GM13977 (cell line): ENCODE measurements around the gene SHROOM3.

Source experiments
- DNase-seq: peaks from one replicate; pipeline ENCODE4 v3.0.0; 2012; ENCODE audit warnings: low spot score
- CTCF ChIP-seq: IDR thresholded peaks from 2 replicates; pipeline ENCODE4 v1.5.1; 2012; ENCODE audit warnings: mild to moderate bottlenecking, control low read depth; ENCODE audit not compliant: insufficient read depth; ENCODE audit errors: extremely low read depth, missing control alignments
- in situ Hi-C: fragments of 300-500 bp; cut with MboI; formaldehyde crosslinking; loops from one replicate; pipeline ENCODE4 v1.12.0; 2022; ENCODE audit warnings: low sequenced_read_pairs, low pct_unique_long_range_greater_than_20kb, mixed read lengths, inconsistent platforms; ENCODE audit not compliant: unreplicated experiment

The SHROOM3 gene

GRCh38 chr4:76582817-76583087 is 147.7 kb downstream of the SHROOM3 start:
- in situ Hi-C loops: no loop called here
- TF ChIP-seq CTCF: no peak
- DNase-seq: no peak

GRCh38 chr4:76584241-76585152 is 149.5 kb downstream of the SHROOM3 start:
- in situ Hi-C loops: no loop called here
- no peak for DNase-seq

GRCh38 chr4:76585272-76585671 is 150.2 kb downstream of the SHROOM3 start:
- no peak for TF ChIP-seq CTCF
- DNase-seq: no peak
- in situ Hi-C loops: no loop called here

More at GRCh38 chr4:76584241-76585152, 149.5 kb downstream of the SHROOM3 start:
- TF ChIP-seq CTCF: no peak

GRCh38 chr4:76585897-76586360 is 150.9 kb downstream of the SHROOM3 start:
- DNase-seq: peak; percentile 73
- no peak for TF ChIP-seq CTCF
- in situ Hi-C loops: no loop called here

GRCh38 chr4:76588274-76588673 is 153.2 kb downstream of the SHROOM3 start:
- no peak for DNase-seq
- in situ Hi-C loops: no loop called here
- no peak for TF ChIP-seq CTCF

- no peak for DNase-seq
- TF ChIP-seq CTCF: no peak
- in situ Hi-C loops: no loop called here
These were observed 154.4 kb downstream of the SHROOM3 start for GRCh38 chr4:76589402-76589801.
